Ovary (tissue), 3 donors: Measurements from ENCODE around the gene SLCO2B1.

Source experiments
- EP300 ChIP-seq: sonication (generic); formaldehyde crosslinking; IDR thresholded peaks from one replicate; pipeline ENCODE4 v1.6.1; 2017; ENCODE audit warnings: antibody characterized with exemption
- TF ChIP-seq, protein P1 (sequence below), 3 donors: fragments of 450-650 bp in 2 of 3; fragments of 200-600 bp in 1 of 3; IDR thresholded peaks; one replicate each; pipeline versions ENCODE4 v1.5.1 to v1.8.0; 2016 to 2022; ENCODE audit warnings: antibody characterized with exemption in 3 of 3, mild to moderate bottlenecking in 1 of 3
- donor health status: DM: no; HTN: no; CAD: no.

DNA sequence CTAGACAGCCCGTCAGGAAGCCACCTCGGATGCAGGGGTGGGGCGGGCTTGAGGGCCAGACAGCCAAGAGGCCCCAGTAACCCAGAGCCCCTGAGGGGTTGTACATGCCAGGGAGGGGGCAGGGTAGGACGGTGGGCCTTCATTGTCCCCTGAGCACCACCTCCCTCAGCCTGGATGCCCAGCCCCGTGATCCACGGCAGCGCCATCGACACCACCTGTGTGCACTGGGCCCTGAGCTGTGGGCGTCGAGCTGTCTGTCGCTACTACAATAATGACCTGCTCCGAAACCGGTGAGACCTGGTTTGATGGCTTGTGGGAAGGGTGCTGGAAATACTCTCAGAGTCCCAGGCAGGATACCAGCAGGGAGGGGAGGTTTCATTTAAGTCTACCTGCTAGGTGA, 52.2 kb downstream of the SLCO2B1 start:
- TF ChIP-seq, protein P1, sequence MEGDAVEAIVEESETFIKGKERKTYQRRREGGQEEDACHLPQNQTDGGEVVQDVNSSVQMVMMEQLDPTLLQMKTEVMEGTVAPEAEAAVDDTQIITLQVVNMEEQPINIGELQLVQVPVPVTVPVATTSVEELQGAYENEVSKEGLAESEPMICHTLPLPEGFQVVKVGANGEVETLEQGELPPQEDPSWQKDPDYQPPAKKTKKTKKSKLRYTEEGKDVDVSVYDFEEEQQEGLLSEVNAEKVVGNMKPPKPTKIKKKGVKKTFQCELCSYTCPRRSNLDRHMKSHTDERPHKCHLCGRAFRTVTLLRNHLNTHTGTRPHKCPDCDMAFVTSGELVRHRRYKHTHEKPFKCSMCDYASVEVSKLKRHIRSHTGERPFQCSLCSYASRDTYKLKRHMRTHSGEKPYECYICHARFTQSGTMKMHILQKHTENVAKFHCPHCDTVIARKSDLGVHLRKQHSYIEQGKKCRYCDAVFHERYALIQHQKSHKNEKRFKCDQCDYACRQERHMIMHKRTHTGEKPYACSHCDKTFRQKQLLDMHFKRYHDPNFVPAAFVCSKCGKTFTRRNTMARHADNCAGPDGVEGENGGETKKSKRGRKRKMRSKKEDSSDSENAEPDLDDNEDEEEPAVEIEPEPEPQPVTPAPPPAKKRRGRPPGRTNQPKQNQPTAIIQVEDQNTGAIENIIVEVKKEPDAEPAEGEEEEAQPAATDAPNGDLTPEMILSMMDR (IDR thresholded peaks at IDR 0.05), result no peak
- TF ChIP-seq EP300, result no peak
